ENCODE results near the gene CTDNEP1.

CTDNEP1 gene

DNA sequence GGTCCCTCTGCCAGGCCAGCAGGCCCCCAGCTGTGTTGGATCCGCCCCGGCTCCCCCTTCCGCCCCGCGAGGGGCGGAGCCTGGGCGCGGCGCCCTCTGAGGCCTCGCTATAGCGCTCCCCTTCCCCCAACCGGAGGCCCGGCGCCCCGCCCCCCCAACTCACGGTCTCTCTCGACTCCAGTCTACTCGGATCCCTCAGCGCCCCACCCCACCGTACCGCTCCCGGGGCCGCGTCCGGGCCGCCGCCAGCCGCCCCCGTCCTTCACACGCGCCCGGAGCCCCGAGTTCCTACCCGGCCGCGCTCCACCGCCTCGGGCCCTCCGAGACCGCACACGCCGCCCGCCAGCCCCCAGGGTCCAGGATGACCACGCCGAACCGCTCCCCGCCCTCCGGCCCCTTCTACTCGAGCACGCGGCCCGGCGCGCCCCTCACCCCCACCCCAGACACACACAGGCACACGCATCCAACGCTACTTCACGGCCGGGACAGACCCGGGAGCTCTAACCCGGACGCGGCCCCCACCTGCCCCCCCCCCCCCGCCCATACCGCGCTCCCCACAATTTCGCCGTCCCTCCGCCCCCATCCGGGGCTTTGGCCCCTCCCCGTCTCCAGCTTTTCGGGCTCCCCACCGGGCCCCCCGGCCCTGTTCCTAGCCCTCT, 13.6 kb downstream of the CTDNEP1 start:
- Histone ChIP-seq H3K27me3 (replicated peaks; ENCODE audit: control insufficient read depth, insufficient read depth, low read length, poor library complexity, severe bottlenecking) (no peaks in the 10 kb centered on the region), H3K36me3 (ENCODE audit: control insufficient read depth, insufficient read depth, low read length) (peaks cover 21% of the 10 kb centered on the region), H3K4me1 (ENCODE audit: control insufficient read depth, insufficient read depth, low read length, poor library complexity, severe bottlenecking) (peaks cover 40% of the 10 kb centered on the region), H3K9me3 (ENCODE audit: control insufficient read depth, low read length) (no peaks in the 10 kb centered on the region), H3K27ac (ENCODE audit: insufficient read depth, low read length, poor library complexity, severe bottlenecking) (peak overlapping the region; percentile 89), H3K4me3 (ENCODE audit: insufficient read depth, low read depth, low read length, poor library complexity, severe bottlenecking) (peak overlapping the region; percentile 95)
- DNase-seq: peak; percentile 56 to 75 (median 62)

DNA sequence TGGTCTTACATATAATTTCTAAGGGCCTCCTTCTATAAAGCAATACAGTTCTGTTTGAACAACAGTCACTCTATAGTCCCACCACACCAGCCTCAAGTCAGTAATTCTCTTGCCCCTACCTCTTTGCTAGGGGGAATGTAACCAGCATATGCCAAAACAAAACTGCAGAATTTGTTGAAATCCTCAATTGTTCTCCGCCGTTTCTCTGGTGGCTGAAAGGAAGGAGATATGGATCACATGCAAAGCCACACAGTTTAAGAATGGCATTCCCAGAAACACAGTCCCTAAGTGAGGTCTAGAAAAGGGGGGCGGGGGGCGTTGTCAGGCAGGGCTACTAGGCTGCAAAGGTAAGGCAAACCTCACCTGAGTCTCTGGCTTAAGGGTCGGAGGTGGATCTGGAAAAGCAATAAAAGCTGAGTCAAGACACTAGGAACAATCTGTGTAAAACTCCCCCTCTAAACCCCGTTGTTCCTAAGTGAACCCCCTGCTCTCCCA, 14.2 kb downstream of the CTDNEP1 start:
- peak overlapping the region; percentile 95 for H3K4me3 ChIP-seq (ENCODE audit: insufficient read depth, low read depth, low read length, poor library complexity, severe bottlenecking)
- peaks cover 40% of the 10 kb centered on the region for H3K4me1 ChIP-seq (ENCODE audit: control insufficient read depth, insufficient read depth, low read length, poor library complexity, severe bottlenecking)
- peak overlapping the region; percentile 89 for H3K27ac ChIP-seq (ENCODE audit: insufficient read depth, low read length, poor library complexity, severe bottlenecking)
- H3K36me3 ChIP-seq (ENCODE audit: control insufficient read depth, insufficient read depth, low read length): peaks cover 21% of the 10 kb centered on the region
- H3K27me3 ChIP-seq (replicated peaks; ENCODE audit: control insufficient read depth, insufficient read depth, low read length, poor library complexity, severe bottlenecking): no peaks in the 10 kb centered on the region
- H3K9me3 ChIP-seq (ENCODE audit: control insufficient read depth, low read length): no peaks in the 10 kb centered on the region
- no peak for DNase-seq

- Histone ChIP-seq H3K27me3 (replicated peaks; ENCODE audit: control insufficient read depth, insufficient read depth, low read length, poor library complexity, severe bottlenecking) (no peaks in the 10 kb centered on the region), H3K9me3 (ENCODE audit: control insufficient read depth, low read length) (no peaks in the 10 kb centered on the region), H3K36me3 (ENCODE audit: control insufficient read depth, insufficient read depth, low read length) (peaks cover 21% of the 10 kb centered on the region), H3K4me1 (ENCODE audit: control insufficient read depth, insufficient read depth, low read length, poor library complexity, severe bottlenecking) (peaks cover 40% of the 10 kb centered on the region), H3K4me3 (ENCODE audit: insufficient read depth, low read depth, low read length, poor library complexity, severe bottlenecking) (no peak overlapping the region), H3K27ac (ENCODE audit: insufficient read depth, low read length, poor library complexity, severe bottlenecking) (peak overlapping the region; percentile 89)
- no peak for DNase-seq
These were observed 14.7 kb downstream of the CTDNEP1 start for GRCh38 chr17:7236808-7237207.

DNA sequence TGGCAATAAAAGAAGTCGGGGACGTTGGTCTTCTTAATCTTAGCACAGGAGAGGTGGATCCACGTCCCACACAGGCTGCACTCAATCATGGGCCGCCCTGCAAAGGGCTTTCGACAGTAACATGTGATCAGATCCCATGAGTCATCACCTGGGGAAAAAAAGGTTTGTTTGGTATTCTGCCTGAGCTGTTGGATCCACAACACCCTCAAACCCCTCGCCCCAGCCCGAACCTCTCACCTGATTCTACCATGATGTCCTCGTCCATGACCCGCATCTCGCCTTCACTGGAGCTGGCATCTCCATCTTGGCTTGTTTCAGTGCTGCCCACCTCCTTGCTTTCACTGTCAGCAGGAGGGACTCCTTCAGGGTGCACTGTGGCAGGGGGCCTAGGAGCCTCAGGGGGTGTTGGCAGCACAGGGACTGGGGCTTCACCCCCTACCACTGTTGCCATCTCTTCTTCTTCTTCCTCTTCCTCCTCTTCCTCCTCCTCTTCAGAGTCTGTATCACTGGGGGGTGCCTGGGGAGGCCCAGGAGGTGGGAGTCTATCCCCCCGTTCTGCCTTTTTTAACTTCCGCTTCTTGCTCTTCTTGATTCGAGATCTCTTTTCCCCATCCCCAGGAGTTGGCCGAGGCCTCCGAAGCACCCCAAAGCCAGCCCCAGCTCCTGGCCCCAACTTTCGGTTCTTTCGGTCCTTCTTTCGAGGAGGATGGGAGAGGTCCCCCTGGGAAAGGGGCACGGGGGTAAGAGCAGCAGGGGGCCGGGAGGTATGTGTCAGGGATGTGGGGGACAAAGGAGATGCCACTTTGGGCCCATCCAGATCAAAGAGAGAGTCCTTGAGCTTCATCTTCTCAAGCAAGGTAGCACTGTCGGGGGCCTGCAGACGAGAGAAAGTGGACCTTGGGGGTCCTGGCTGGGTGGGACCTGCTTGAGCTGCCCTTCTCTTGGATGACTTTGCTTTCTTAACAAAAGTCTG, 15.6 kb downstream of the CTDNEP1 start:
- H3K9me3 ChIP-seq (ENCODE audit: control insufficient read depth, low read length): no peaks in the 10 kb centered on the region
- peaks cover 21% of the 10 kb centered on the region for H3K36me3 ChIP-seq (ENCODE audit: control insufficient read depth, insufficient read depth, low read length)
- no peaks in the 10 kb centered on the region for H3K27me3 ChIP-seq (replicated peaks; ENCODE audit: control insufficient read depth, insufficient read depth, low read length, poor library complexity, severe bottlenecking)
- DNase-seq: no peak
- H3K4me1 ChIP-seq (ENCODE audit: control insufficient read depth, insufficient read depth, low read length, poor library complexity, severe bottlenecking): peaks cover 32% of the 10 kb centered on the region
- H3K27ac ChIP-seq (ENCODE audit: insufficient read depth, low read length, poor library complexity, severe bottlenecking): no peak overlapping the region
- H3K4me3 ChIP-seq (ENCODE audit: insufficient read depth, low read depth, low read length, poor library complexity, severe bottlenecking): no peak overlapping the region

GRCh38 chr17:7234083-7234951, 17.2 kb downstream of the CTDNEP1 start, which contains the start of gene DVL2:
TSS of gene DVL2 (minus strand) at chr17:7234517. CDS start at chr17:7234262, 255 bp downstream.
- DNase-seq: peak; percentile 89 to 95 (median 90)
- H3K27ac ChIP-seq (ENCODE audit: insufficient read depth, low read length, poor library complexity, severe bottlenecking): peak within 1 kb of the TSS; percentile 78
- peaks cover 21% of the 10 kb centered on the region for H3K4me1 ChIP-seq (ENCODE audit: control insufficient read depth, insufficient read depth, low read length, poor library complexity, severe bottlenecking)
- no peaks in the 10 kb centered on the region for H3K9me3 ChIP-seq (ENCODE audit: control insufficient read depth, low read length)
- no peaks in the 10 kb centered on the region for H3K27me3 ChIP-seq (replicated peaks; ENCODE audit: control insufficient read depth, insufficient read depth, low read length, poor library complexity, severe bottlenecking)
- H3K4me3 ChIP-seq (ENCODE audit: insufficient read depth, low read depth, low read length, poor library complexity, severe bottlenecking): peak within 1 kb of the TSS; percentile 76
- peaks cover 25% of the 10 kb centered on the region for H3K36me3 ChIP-seq (ENCODE audit: control insufficient read depth, insufficient read depth, low read length)

GRCh38 chr17:7233701-7234082, 17.8 kb downstream of the CTDNEP1 start:
- no peak for DNase-seq
- Histone ChIP-seq H3K9me3 (ENCODE audit: control insufficient read depth, low read length) (no peaks in the 10 kb centered on the region), H3K4me3 (ENCODE audit: insufficient read depth, low read depth, low read length, poor library complexity, severe bottlenecking) (peak overlapping the region; percentile 76), H3K4me1 (ENCODE audit: control insufficient read depth, insufficient read depth, low read length, poor library complexity, severe bottlenecking) (peaks cover 21% of the 10 kb centered on the region), H3K27ac (ENCODE audit: insufficient read depth, low read length, poor library complexity, severe bottlenecking) (peak overlapping the region; percentile 78), H3K36me3 (ENCODE audit: control insufficient read depth, insufficient read depth, low read length) (peaks cover 32% of the 10 kb centered on the region), H3K27me3 (replicated peaks; ENCODE audit: control insufficient read depth, insufficient read depth, low read length, poor library complexity, severe bottlenecking) (no peaks in the 10 kb centered on the region)

DNA sequence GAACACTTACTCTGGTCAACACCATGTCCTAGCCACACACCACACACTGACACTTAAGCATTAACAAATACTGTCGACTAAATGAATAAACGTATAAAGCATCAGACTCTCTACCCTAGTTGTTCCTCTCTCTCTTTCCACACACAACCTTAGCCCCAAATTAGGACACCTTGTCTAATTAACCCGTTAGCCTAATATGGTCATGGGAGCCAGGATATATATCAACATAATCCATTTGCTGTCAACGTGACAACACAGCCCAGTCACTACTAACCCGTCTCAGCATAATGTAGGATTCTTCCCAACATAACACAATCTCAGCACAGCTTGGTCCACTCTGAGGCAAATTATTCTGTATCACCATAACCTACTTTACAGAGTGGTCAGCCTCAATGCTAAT, 19.4 kb downstream of the CTDNEP1 start:
- no peaks in the 10 kb centered on the region for H3K27me3 ChIP-seq (replicated peaks; ENCODE audit: control insufficient read depth, insufficient read depth, low read length, poor library complexity, severe bottlenecking)
- peaks cover 14% of the 10 kb centered on the region for H3K4me1 ChIP-seq (ENCODE audit: control insufficient read depth, insufficient read depth, low read length, poor library complexity, severe bottlenecking)
- no peak for DNase-seq
- H3K27ac ChIP-seq (ENCODE audit: insufficient read depth, low read length, poor library complexity, severe bottlenecking): no peak overlapping the region
- no peaks in the 10 kb centered on the region for H3K9me3 ChIP-seq (ENCODE audit: control insufficient read depth, low read length)
- peaks cover 42% of the 10 kb centered on the region for H3K36me3 ChIP-seq (ENCODE audit: control insufficient read depth, insufficient read depth, low read length)
- H3K4me3 ChIP-seq (ENCODE audit: insufficient read depth, low read depth, low read length, poor library complexity, severe bottlenecking): no peak overlapping the region

GRCh38 chr17:7229504-7229903, 22.0 kb downstream of the CTDNEP1 start:
- H3K4me3 ChIP-seq (ENCODE audit: insufficient read depth, low read depth, low read length, poor library complexity, severe bottlenecking): no peak overlapping the region
- no peak overlapping the region for H3K27ac ChIP-seq (ENCODE audit: insufficient read depth, low read length, poor library complexity, severe bottlenecking)
- DNase-seq: no peak
- H3K9me3 ChIP-seq (ENCODE audit: control insufficient read depth, low read length): no peaks in the 10 kb centered on the region
- H3K36me3 ChIP-seq (ENCODE audit: control insufficient read depth, insufficient read depth, low read length): peaks cover 50% of the 10 kb centered on the region
- no peaks in the 10 kb centered on the region for H3K27me3 ChIP-seq (replicated peaks; ENCODE audit: control insufficient read depth, insufficient read depth, low read length, poor library complexity, severe bottlenecking)
- peaks cover 6% of the 10 kb centered on the region for H3K4me1 ChIP-seq (ENCODE audit: control insufficient read depth, insufficient read depth, low read length, poor library complexity, severe bottlenecking)

GRCh38 chr17:7228920-7229319, 22.6 kb downstream of the CTDNEP1 start:
- peaks cover 54% of the 10 kb centered on the region for H3K36me3 ChIP-seq (ENCODE audit: control insufficient read depth, insufficient read depth, low read length)
- no peak overlapping the region for H3K27ac ChIP-seq (ENCODE audit: insufficient read depth, low read length, poor library complexity, severe bottlenecking)
- DNase-seq: no peak
- H3K4me1 ChIP-seq (ENCODE audit: control insufficient read depth, insufficient read depth, low read length, poor library complexity, severe bottlenecking): peaks cover 5% of the 10 kb centered on the region
- H3K4me3 ChIP-seq (ENCODE audit: insufficient read depth, low read depth, low read length, poor library complexity, severe bottlenecking): no peak overlapping the region
- no peaks in the 10 kb centered on the region for H3K27me3 ChIP-seq (replicated peaks; ENCODE audit: control insufficient read depth, insufficient read depth, low read length, poor library complexity, severe bottlenecking)
- no peaks in the 10 kb centered on the region for H3K9me3 ChIP-seq (ENCODE audit: control insufficient read depth, low read length)

Data from effector memory CD4-positive, alpha-beta T cell (primary cell).